Measurements from ENCODE around the gene EPS8L2. TPM values are rescaled to one million over a fixed set of nuclear protein-coding genes. Genes with fewer than 3 reads are reported as not detected.

The EPS8L2 gene
- total and polyA plus RNA-seq, 4 experiments from 2014 or later, result 15.4 to 19.5 (median 17.6) TPM

- H3K4me3 Mint-ChIP-seq, result no peak overlapping the region
- peaks cover 0 to 3% (median under 1%) of the 10 kb centered on the region in 4 donors for H3K4me1 Mint-ChIP-seq
- DNase-seq, result no peak
- Histone ChIP-seq H3K4me1 (ENCODE audit: insufficient read depth, low read length) (no peaks in the 10 kb centered on the region), H3K27me3 (ENCODE audit: insufficient read depth, low read length) (no peaks in the 10 kb centered on the region), H3K4me3 (ENCODE audit: low read length in 2 of 2) (no peak overlapping the region), H3K9me3 (ENCODE audit: control insufficient read depth in 1 of 2, low read length in 2 of 2) (no peaks in the 10 kb centered on the region), H3K27ac (ENCODE audit: low read depth, low read length) (no peak overlapping the region), H3K36me3 (ENCODE audit: insufficient read depth, low read length) (peaks cover 15% of the 10 kb centered on the region)
- ChIA-PET POLR2A (ENCODE audit: partially characterized antibody) (interaction anchor here (1.1 kb wide), 1 partner anchor 125 kb away, joined by 3 read pairs; the partner anchor contains the start of gene HRAS), CTCF (ENCODE audit: partially characterized antibody) (interaction anchor here (1.2 to 3.1 kb wide), 4 partner anchors 14 to 103 kb away, joined by 3 to 28 read pairs (median 4); no protein-coding TSS in a partner anchor)
- intact Hi-C loops (cut with micrococcal nuclease), result no loop called here
- peaks cover 5 to 22% of the 10 kb centered on the region in 2 donors for H3K36me3 Mint-ChIP-seq
- H3K9me3 Mint-ChIP-seq, result no peaks in the 10 kb centered on the region
- no peak overlapping the region for H3K27ac Mint-ChIP-seq
- no peaks in the 10 kb centered on the region for H3K27me3 Mint-ChIP-seq
These were observed 45.2 kb upstream of the EPS8L2 start for GRCh38 chr11:660681-661444.

DNA sequence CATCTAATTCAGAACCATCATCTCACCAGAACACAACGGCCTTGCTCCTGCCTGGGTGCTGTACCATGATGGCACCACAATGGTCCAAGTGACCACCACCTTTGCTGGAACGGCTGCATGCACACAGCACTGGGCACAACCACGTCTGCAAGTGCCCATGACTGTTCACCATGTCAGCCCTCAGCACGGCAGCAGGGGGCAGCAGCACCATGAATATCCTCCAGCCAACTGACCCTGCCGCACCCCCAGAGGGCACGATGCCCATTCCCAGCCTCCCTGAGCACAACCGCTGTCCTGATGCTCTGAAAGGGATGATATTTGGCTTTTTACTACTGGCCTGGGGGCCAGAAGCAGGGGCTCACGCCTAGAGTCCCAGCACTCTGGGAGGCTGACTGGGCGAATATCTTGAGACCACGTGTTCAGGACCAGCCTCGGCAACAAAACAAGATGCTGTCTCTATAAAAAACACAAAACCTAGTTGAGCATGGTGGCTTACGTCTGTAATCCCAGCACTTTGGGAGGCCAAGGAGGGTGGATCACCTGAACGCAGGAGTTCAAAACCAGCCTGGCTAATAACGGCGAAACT is 43.2 kb upstream of the EPS8L2 start:
- Histone ChIP-seq H3K27me3 (ENCODE audit: insufficient read depth, low read length) (no peaks in the 10 kb centered on the region), H3K9me3 (ENCODE audit: control insufficient read depth in 1 of 2, low read length in 2 of 2) (no peaks in the 10 kb centered on the region), H3K27ac (ENCODE audit: low read depth, low read length) (no peak overlapping the region), H3K4me1 (ENCODE audit: insufficient read depth, low read length) (no peaks in the 10 kb centered on the region), H3K4me3 (ENCODE audit: low read length in 2 of 2) (no peak overlapping the region), H3K36me3 (ENCODE audit: insufficient read depth, low read length) (peaks cover 15% of the 10 kb centered on the region)
- Mint-ChIP-seq H3K4me1 (peaks cover 0 to 3% (median under 1%) of the 10 kb centered on the region in 4 donors), H3K36me3 (peaks cover 5 to 22% of the 10 kb centered on the region in 2 donors), H3K27ac (peak overlapping the region in 3 of 7 donors; percentile 36 to 77 (median 57)), H3K9me3 (peaks cover 0 to 3% (median 0%) of the 10 kb centered on the region in 8 donors), H3K4me3 (no peak overlapping the region), H3K27me3 (no peaks in the 10 kb centered on the region)
- DNase-seq, result peak in 2 of 5 donors; percentile 18 to 35
- ChIA-PET POLR2A (ENCODE audit: partially characterized antibody) (interaction anchor here (0.7 kb wide), 1 partner anchor 18 kb away, joined by 3 read pairs; no protein-coding TSS in a partner anchor), CTCF (ENCODE audit: partially characterized antibody) (interaction anchor here (1.3 to 3.1 kb wide), 3 partner anchors 61 to 65 kb away, joined by 4 to 28 read pairs (median 5); no protein-coding TSS in a partner anchor)
- intact Hi-C loops (cut with micrococcal nuclease), result loop anchor here (1.0 kb wide), 1 partner anchor 61 kb away; no protein-coding TSS in a partner anchor

GRCh38 chr11:665062-665703 is 40.8 kb upstream of the EPS8L2 start:
- H3K4me1 Mint-ChIP-seq, result peaks cover 0 to 3% (median 0%) of the 10 kb centered on the region in 4 donors
- intact Hi-C loops (cut with micrococcal nuclease), result no loop called here
- Histone ChIP-seq H3K4me3 (ENCODE audit: low read length in 2 of 2) (no peak overlapping the region), H3K9me3 (ENCODE audit: control insufficient read depth in 1 of 2, low read length in 2 of 2) (no peaks in the 10 kb centered on the region), H3K27ac (ENCODE audit: low read depth, low read length) (no peak overlapping the region), H3K36me3 (ENCODE audit: insufficient read depth, low read length) (peaks cover 15% of the 10 kb centered on the region), H3K4me1 (ENCODE audit: insufficient read depth, low read length) (no peaks in the 10 kb centered on the region), H3K27me3 (ENCODE audit: insufficient read depth, low read length) (no peaks in the 10 kb centered on the region)
- H3K27ac Mint-ChIP-seq, result no peak overlapping the region
- CTCF ChIA-PET (ENCODE audit: partially characterized antibody), result interaction anchor here (2.1 to 2.5 kb wide), 2 partner anchors 9 to 58 kb away, joined by 6 to 8 read pairs; no protein-coding TSS in a partner anchor
- peaks cover 0 to 3% (median 0%) of the 10 kb centered on the region in 8 donors for H3K9me3 Mint-ChIP-seq
- no peak overlapping the region for H3K4me3 Mint-ChIP-seq
- H3K36me3 Mint-ChIP-seq, result peaks cover 5 to 22% of the 10 kb centered on the region in 2 donors
- POLR2A ChIA-PET (ENCODE audit: partially characterized antibody), result no interaction called here
- DNase-seq, result no peak
- H3K27me3 Mint-ChIP-seq, result no peaks in the 10 kb centered on the region

- intact Hi-C loops (cut with micrococcal nuclease), result no loop called here
- H3K4me1 Mint-ChIP-seq, result peaks cover 0 to 3% (median 0%) of the 10 kb centered on the region in 4 donors
- H3K4me3 ChIP-seq (ENCODE audit: low read length in 2 of 2), result no peak overlapping the region
- H3K4me3 Mint-ChIP-seq, result no peak overlapping the region
- no peaks in the 10 kb centered on the region for H3K9me3 ChIP-seq (ENCODE audit: control insufficient read depth in 1 of 2, low read length in 2 of 2)
- H3K27ac Mint-ChIP-seq, result peak overlapping the region in 1 of 7 donors; percentile 67
- H3K36me3 Mint-ChIP-seq, result peaks cover 5 to 22% of the 10 kb centered on the region in 2 donors
- no peaks in the 10 kb centered on the region for H3K27me3 Mint-ChIP-seq
- H3K27me3 ChIP-seq (ENCODE audit: insufficient read depth, low read length), result no peaks in the 10 kb centered on the region
- ChIA-PET CTCF (ENCODE audit: partially characterized antibody) (interaction anchor here (2.1 to 2.5 kb wide), 2 partner anchors 10 to 57 kb away, joined by 6 to 8 read pairs; no protein-coding TSS in a partner anchor), POLR2A (ENCODE audit: partially characterized antibody) (no interaction called here)
- no peaks in the 10 kb centered on the region for H3K4me1 ChIP-seq (ENCODE audit: insufficient read depth, low read length)
- H3K36me3 ChIP-seq (ENCODE audit: insufficient read depth, low read length), result peaks cover 11% of the 10 kb centered on the region
- DNase-seq, result no peak
- H3K27ac ChIP-seq (ENCODE audit: low read depth, low read length), result no peak overlapping the region
- peaks cover 0 to 3% (median 0%) of the 10 kb centered on the region in 8 donors for H3K9me3 Mint-ChIP-seq
These were observed 40.2 kb upstream of the EPS8L2 start for GRCh38 chr11:665704-666281.

GRCh38 chr11:673866-674265 is 32.2 kb upstream of the EPS8L2 start:
- DNase-seq, result no peak
- Histone ChIP-seq H3K9me3 (ENCODE audit: control insufficient read depth in 1 of 2, low read length in 2 of 2) (no peaks in the 10 kb centered on the region), H3K4me1 (ENCODE audit: insufficient read depth, low read length) (no peaks in the 10 kb centered on the region), H3K27ac (ENCODE audit: low read depth, low read length) (no peak overlapping the region), H3K36me3 (ENCODE audit: insufficient read depth, low read length) (peaks cover 15% of the 10 kb centered on the region), H3K4me3 (ENCODE audit: low read length in 2 of 2) (no peak overlapping the region), H3K27me3 (ENCODE audit: insufficient read depth, low read length) (no peaks in the 10 kb centered on the region)
- Mint-ChIP-seq H3K4me1 (peaks cover 0 to 2% (median 0%) of the 10 kb centered on the region in 4 donors), H3K27me3 (no peaks in the 10 kb centered on the region), H3K4me3 (no peak overlapping the region), H3K36me3 (peaks cover 25 to 42% of the 10 kb centered on the region in 2 donors), H3K9me3 (no peaks in the 10 kb centered on the region), H3K27ac (peak overlapping the region in 3 of 7 donors; percentile 22 to 87 (median 32))
- intact Hi-C loops (cut with micrococcal nuclease), result no loop called here
- POLR2A ChIA-PET (ENCODE audit: partially characterized antibody), result no interaction called here
- CTCF ChIA-PET (ENCODE audit: partially characterized antibody), result interaction anchor here (1.4 kb wide), 2 partner anchors 49 to 66 kb away, joined by 3 to 4 read pairs; no protein-coding TSS in a partner anchor

DNA sequence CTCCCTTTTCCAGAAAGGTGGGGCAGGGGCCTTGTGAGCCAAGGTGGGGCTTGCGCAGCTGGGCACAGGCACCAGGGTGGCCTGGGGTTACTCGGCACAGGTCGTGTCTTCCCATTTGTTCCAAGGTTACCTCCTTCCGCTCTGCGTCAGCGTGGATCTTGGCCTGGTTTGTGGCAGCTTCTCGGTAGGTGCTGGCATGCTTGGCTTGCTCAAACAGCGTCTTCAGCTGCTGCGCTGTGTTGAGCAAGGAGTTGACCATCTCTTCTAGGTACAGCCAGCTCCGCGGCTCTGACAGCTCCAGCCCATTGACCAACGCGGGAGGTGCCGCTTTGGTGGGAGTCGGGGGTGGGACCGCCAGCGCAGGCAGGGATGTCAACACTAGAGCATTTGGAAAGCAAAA is 31.6 kb upstream of the EPS8L2 start:
- H3K36me3 Mint-ChIP-seq, result peaks cover 25 to 44% of the 10 kb centered on the region in 2 donors
- no peak overlapping the region for H3K27ac Mint-ChIP-seq
- Histone ChIP-seq H3K4me3 (ENCODE audit: low read length in 2 of 2) (no peak overlapping the region), H3K36me3 (ENCODE audit: insufficient read depth, low read length) (peaks cover 15% of the 10 kb centered on the region), H3K9me3 (ENCODE audit: control insufficient read depth in 1 of 2, low read length in 2 of 2) (no peaks in the 10 kb centered on the region), H3K27me3 (ENCODE audit: insufficient read depth, low read length) (no peaks in the 10 kb centered on the region), H3K27ac (ENCODE audit: low read depth, low read length) (no peak overlapping the region), H3K4me1 (ENCODE audit: insufficient read depth, low read length) (no peaks in the 10 kb centered on the region)
- ChIA-PET POLR2A (ENCODE audit: partially characterized antibody) (no interaction called here), CTCF (ENCODE audit: partially characterized antibody) (interaction anchor here (1.4 kb wide), 2 partner anchors 49 to 65 kb away, joined by 3 to 4 read pairs; no protein-coding TSS in a partner anchor)
- no peaks in the 10 kb centered on the region for H3K9me3 Mint-ChIP-seq
- H3K4me1 Mint-ChIP-seq, result peaks cover 0 to 2% (median 0%) of the 10 kb centered on the region in 4 donors
- no peaks in the 10 kb centered on the region for H3K27me3 Mint-ChIP-seq
- DNase-seq, result no peak
- H3K4me3 Mint-ChIP-seq, result no peak overlapping the region
- intact Hi-C loops (cut with micrococcal nuclease), result no loop called here

Data from CD4-positive, alpha-beta memory T cell (primary cell).